DND-41 (cell line): ENCODE results near the gene PDE3A.

ENCODE experiments used
- ATAC-seq: fragments of 200-7000 bp; cut with Tn5 transposase; 3 replicates; pipeline ENCODE4 v1.9.1; 2021; ENCODE audit warnings: low read depth; ENCODE audit not compliant: insufficient read depth
- DNase-seq: peaks from one replicate; pipeline ENCODE4 v3.0.0-alpha.2; 2020
- H2AFZ ChIP-seq: 2 replicates; pipeline ENCODE4 v1.6.0; 2012; ENCODE audit warnings: low read depth, low read length
- H3K27ac ChIP-seq: 2 replicates; pipeline ENCODE4 v1.5.1; 2012; ENCODE audit warnings: low read length, inconsistent platforms
- H3K27me3 ChIP-seq: fragments of 200-600 bp; sonication (generic); 2 replicates; pipeline ENCODE4 v1.6.0; 2012; ENCODE audit warnings: low read length, mild to moderate bottlenecking, inconsistent platforms; ENCODE audit not compliant: insufficient read depth, poor library complexity
- H3K36me3 ChIP-seq: 2 replicates; pipeline ENCODE4 v1.5.1; 2012; ENCODE audit warnings: low read length, inconsistent platforms; ENCODE audit not compliant: insufficient read depth
- H3K4me1 ChIP-seq: 2 replicates; pipeline ENCODE4 v1.5.1; 2012; ENCODE audit warnings: mild to moderate bottlenecking, low read length; ENCODE audit not compliant: insufficient read depth
- H3K4me2 ChIP-seq: 2 replicates; pipeline ENCODE4 v1.6.0; 2012; ENCODE audit warnings: mild to moderate bottlenecking, moderate library complexity, low read length, inconsistent platforms; ENCODE audit not compliant: insufficient read depth
- H3K4me3 ChIP-seq, 2 experiments: fragments of 200-600 bp in 1 of 2; shearing (Covaris generic) in 1 of 2; 2 replicates each; pipeline ENCODE4 v1.5.1; 2012 to 2016; ENCODE audit warnings: inconsistent platforms in 2 of 2, low read length in 2 of 2, mild to moderate bottlenecking in 2 of 2, low read depth in 1 of 2, moderate library complexity in 1 of 2
- H3K79me2 ChIP-seq: 2 replicates; pipeline ENCODE4 v1.6.0; 2012; ENCODE audit warnings: low read length, inconsistent platforms; ENCODE audit not compliant: insufficient read depth
- H3K9ac ChIP-seq: 2 replicates; pipeline ENCODE4 v1.6.0; 2012; ENCODE audit warnings: low read depth, mild to moderate bottlenecking, inconsistent platforms, low read length, moderate library complexity
- H3K9me3 ChIP-seq: 2 replicates; pipeline ENCODE4 v1.5.1; 2012; ENCODE audit warnings: low read length, moderate library complexity, mild to moderate bottlenecking, inconsistent platforms; ENCODE audit not compliant: insufficient read depth, severe bottlenecking
- H4K20me1 ChIP-seq: 2 replicates; pipeline ENCODE4 v1.6.0; 2012; ENCODE audit warnings: low read length; ENCODE audit not compliant: insufficient read depth
- EZH2 ChIP-seq: IDR thresholded peaks from 3 replicates; pipeline ENCODE4 v1.6.1; 2012; ENCODE audit warnings: borderline replicate concordance, low read depth, mild to moderate bottlenecking, moderate library complexity, low read length, inconsistent platforms; ENCODE audit not compliant: severe bottlenecking
- TF ChIP-seq, protein P1 (sequence below): IDR thresholded peaks from 2 replicates; pipeline ENCODE4 v1.5.1; 2012; ENCODE audit warnings: borderline replicate concordance, low read length, moderate library complexity, mild to moderate bottlenecking; ENCODE audit not compliant: poor library complexity, severe bottlenecking; ENCODE audit errors: extremely low read depth

The PDE3A gene

GRCh38 chr12:20446836-20447235 is 78.5 kb downstream of the PDE3A start:
- ATAC-seq: no peak
- Histone ChIP-seq H3K4me2 (no peak overlapping the region), H3K27me3 (peaks cover 6% of the 10 kb centered on the region), H3K79me2 (no peaks in the 10 kb centered on the region), H3K27ac (no peak overlapping the region), H2AFZ (no peak overlapping the region), H3K4me3 (no peak overlapping the region), H3K4me1 (no peaks in the 10 kb centered on the region), H3K9me3 (no peaks in the 10 kb centered on the region), H3K36me3 (no peaks in the 10 kb centered on the region), H4K20me1 (no peaks in the 10 kb centered on the region), H3K9ac (no peak overlapping the region)
- no peak for DNase-seq
- TF ChIP-seq EZH2: no peak
- TF ChIP-seq, protein P1, sequence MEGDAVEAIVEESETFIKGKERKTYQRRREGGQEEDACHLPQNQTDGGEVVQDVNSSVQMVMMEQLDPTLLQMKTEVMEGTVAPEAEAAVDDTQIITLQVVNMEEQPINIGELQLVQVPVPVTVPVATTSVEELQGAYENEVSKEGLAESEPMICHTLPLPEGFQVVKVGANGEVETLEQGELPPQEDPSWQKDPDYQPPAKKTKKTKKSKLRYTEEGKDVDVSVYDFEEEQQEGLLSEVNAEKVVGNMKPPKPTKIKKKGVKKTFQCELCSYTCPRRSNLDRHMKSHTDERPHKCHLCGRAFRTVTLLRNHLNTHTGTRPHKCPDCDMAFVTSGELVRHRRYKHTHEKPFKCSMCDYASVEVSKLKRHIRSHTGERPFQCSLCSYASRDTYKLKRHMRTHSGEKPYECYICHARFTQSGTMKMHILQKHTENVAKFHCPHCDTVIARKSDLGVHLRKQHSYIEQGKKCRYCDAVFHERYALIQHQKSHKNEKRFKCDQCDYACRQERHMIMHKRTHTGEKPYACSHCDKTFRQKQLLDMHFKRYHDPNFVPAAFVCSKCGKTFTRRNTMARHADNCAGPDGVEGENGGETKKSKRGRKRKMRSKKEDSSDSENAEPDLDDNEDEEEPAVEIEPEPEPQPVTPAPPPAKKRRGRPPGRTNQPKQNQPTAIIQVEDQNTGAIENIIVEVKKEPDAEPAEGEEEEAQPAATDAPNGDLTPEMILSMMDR: no peak

- Histone ChIP-seq H3K79me2 (no peaks in the 10 kb centered on the region), H3K4me3 (no peak overlapping the region), H3K4me2 (no peak overlapping the region), H4K20me1 (no peaks in the 10 kb centered on the region), H3K9me3 (no peaks in the 10 kb centered on the region), H2AFZ (no peak overlapping the region), H3K9ac (no peak overlapping the region), H3K36me3 (no peaks in the 10 kb centered on the region), H3K27me3 (no peaks in the 10 kb centered on the region), H3K4me1 (no peaks in the 10 kb centered on the region), H3K27ac (no peak overlapping the region)
- DNase-seq (no peak), ATAC-seq (no peak)
- TF ChIP-seq, protein P1: no peak
- no peak for TF ChIP-seq EZH2
Measured at GRCh38 chr12:20448781-20449180, 80.4 kb downstream of the PDE3A start.

GRCh38 chr12:20450591-20451180 is 82.3 kb downstream of the PDE3A start:
- Histone ChIP-seq H3K36me3 (no peaks in the 10 kb centered on the region), H3K9ac (no peak overlapping the region), H3K27me3 (no peaks in the 10 kb centered on the region), H3K27ac (no peak overlapping the region), H3K4me3 (no peak overlapping the region), H4K20me1 (no peaks in the 10 kb centered on the region), H3K4me1 (no peaks in the 10 kb centered on the region), H3K4me2 (no peak overlapping the region), H3K9me3 (no peaks in the 10 kb centered on the region), H2AFZ (no peak overlapping the region), H3K79me2 (no peaks in the 10 kb centered on the region)
- TF ChIP-seq, protein P1: no peak
- no peak for TF ChIP-seq EZH2
- no peak for DNase-seq
- ATAC-seq: no peak

DNA sequence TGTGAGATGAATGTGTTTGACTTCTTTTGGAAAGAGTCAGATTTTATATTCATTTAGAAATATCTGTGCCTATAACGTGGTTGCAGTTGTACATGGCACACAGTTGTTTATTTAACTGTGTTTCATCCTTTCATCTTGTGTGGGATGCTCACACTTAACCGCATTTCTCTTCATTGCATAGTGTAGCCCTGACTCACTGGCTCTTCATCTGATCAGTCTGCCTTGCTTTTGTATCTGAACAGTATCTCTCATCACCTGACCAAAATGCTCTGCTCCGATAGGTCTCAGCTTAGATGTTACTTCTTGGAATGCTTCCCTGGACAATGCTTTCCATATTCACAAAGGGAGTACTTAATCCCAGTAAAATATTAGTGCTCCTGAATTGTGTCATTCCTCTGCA is 83.4 kb downstream of the PDE3A start:
- Histone ChIP-seq H3K79me2 (no peaks in the 10 kb centered on the region), H2AFZ (no peak overlapping the region), H3K4me3 (no peak overlapping the region), H3K9me3 (no peaks in the 10 kb centered on the region), H3K27me3 (no peaks in the 10 kb centered on the region), H4K20me1 (no peaks in the 10 kb centered on the region), H3K36me3 (no peaks in the 10 kb centered on the region), H3K4me1 (no peaks in the 10 kb centered on the region), H3K9ac (no peak overlapping the region), H3K4me2 (no peak overlapping the region), H3K27ac (no peak overlapping the region)
- TF ChIP-seq, protein P1: no peak
- TF ChIP-seq EZH2: no peak
- DNase-seq (no peak), ATAC-seq (no peak)
